Thyroid gland (tissue), 4 donors: ENCODE results near the gene AKAP6.

Experiments used
- CTCF ChIP-seq, 6 experiments: fragments of 200-600 bp in 3 of 6; fragments of 450-650 bp in 3 of 6; sonication (generic) in 3 of 6; IDR thresholded peaks; one replicate each; pipeline ENCODE4 v1.5.1; 2016 to 2019; ENCODE audit warnings: antibody characterized with exemption in 6 of 6, mild to moderate bottlenecking in 2 of 6, inconsistent platforms in 1 of 6, moderate library complexity in 1 of 6
- POLR2A ChIP-seq, 2 donors: fragments of 450-650 bp; IDR thresholded peaks; one replicate each; pipeline ENCODE4 v1.6.1; 2017; ENCODE audit warnings: antibody characterized with exemption in 2 of 2, mild to moderate bottlenecking in 2 of 2, moderate library complexity in 1 of 2

- TF ChIP-seq CTCF (IDR thresholded peaks at IDR 0.05) (no peak), POLR2A (IDR thresholded peaks at IDR 0.05) (no peak)
Observed at GRCh38 chr14:32675433-32675832, 346.3 kb downstream of the AKAP6 start.
